HG03045 (cell line): ENCODE results near the gene CHAF1A.
A peak's percentile ranks its signal among the peaks of the same experiment; 100 is the strongest.

Source experiments
- ATAC-seq: cut with Tn5 transposase; IDR thresholded peaks from one replicate; pipeline ENCODE4 v1.9.1; 2021; ENCODE audit warnings: mild to moderate bottlenecking, moderate library complexity; ENCODE audit not compliant: unreplicated experiment

Gene CHAF1A

DNA sequence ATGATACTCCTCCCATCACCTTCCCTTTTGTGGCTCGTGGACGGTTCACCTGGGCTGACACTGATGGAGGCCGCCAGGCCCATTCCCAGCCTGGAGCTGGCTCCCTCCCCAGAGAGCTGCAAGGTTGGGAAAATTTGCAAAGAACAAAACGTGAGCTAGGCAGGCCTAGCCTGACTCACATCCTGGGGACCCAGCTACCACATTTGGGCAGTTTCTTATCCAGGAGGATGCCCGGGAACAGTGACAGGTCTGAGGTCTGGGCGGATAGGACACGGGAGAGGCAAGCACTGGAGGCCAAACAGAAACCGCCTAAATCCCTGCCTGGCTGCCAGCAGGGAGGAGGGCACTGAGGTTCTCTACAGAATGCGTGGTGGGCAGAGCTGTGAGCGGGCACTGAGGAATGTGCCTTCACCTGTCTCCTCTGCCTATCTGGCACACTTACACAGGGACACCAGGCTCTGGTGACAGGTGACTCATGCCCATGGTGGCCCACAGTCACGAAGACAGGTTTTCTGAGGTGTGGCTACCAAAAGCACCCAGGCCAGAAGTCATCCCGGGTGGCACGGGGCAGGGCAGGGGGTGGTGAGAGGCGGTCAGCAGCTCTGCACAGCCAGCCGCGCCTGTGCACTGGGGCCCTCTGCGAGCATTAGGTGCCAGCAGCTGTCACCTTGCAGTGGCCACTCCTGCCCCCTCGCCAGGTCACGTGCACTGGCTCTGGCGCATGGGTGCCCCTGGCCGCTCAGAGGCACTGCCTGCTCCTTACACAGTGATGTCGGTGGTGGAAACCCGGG is 25.3 kb upstream of the CHAF1A start:
- ATAC-seq: no peak

DNA sequence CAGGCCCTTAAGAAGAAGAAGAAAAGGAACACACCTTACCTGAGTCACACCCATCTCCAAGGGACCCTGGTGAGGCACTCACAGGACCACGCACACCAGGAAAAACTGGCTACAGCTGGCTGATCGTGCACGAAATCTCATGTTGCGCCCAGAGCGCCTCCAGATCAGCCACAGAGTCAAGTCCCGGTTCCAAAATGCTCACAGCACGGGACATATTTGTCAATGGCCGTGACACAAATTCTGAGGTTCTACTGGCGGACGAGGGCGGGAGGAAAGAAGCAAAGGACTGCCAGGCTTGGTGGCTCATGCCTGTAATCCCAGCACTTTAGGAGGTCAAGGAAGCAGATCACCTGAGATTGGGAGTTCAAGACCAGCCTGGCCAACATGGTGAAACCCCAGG is 23.6 kb upstream of the CHAF1A start:
- ATAC-seq: no peak

DNA sequence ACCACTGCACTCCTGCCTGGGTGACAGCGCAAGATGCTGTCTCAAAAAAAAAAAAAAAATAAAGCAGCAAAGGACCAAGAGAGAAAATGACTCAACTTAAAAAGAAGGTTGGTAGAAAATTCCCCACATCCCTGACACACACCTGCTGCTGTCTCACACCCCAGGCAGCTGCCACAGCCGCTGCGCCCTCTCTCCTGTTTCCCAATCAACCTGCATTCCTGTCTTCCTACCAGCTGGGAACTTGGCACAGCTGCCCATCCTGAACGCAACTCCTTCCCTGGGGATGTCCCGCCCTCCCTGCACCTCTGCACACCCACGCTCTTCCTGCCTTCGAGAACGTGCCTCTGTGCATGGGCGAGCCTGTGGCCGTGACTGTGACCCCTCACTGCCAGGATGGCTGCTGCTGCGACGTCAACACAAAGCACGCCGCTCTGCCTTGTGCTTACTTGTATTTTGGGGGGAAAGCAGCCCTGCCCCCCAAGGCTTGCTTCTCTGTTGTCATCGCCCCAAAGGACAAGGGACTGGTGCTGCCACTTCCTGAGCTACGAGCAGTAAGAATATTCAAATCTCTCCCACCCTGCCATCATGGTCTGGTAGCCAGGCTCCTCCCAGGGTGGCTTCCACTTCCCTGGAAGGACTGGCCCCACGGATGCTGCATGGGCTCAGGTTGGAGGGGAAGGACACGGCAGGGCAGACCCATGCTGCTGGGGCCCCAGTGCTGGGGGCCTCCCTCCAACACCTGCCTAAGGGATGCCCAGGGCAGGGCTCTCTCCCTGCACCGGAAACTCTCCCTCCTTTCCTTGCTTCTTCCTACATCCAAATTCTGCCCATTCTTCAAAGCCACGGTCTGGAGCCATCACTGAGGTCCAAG is 22.8 kb upstream of the CHAF1A start:
- ATAC-seq: no peak

DNA sequence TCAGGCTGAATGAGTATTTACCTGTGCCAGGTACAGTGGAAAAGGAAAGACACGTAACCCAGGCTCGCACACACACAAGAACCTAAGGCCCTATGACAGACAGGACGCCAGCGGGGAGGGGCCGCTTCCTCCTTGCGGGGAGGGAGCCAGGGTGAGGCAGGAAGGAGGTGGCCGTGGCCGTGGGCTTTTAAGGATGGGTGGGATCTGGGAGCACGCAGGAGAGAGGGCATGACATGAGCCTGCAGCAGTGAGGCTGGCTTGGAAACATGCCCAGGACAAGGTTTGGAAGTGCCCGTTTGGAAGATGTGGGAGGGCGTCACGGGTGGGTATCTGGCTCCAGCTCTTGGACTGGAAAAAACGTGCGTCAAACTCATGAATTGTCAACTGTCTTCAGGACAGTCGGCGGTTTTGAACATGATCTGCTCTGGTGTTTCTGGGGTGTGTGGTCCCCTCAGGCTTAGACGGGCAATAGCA is 22.1 kb upstream of the CHAF1A start:
- ATAC-seq: no peak

DNA sequence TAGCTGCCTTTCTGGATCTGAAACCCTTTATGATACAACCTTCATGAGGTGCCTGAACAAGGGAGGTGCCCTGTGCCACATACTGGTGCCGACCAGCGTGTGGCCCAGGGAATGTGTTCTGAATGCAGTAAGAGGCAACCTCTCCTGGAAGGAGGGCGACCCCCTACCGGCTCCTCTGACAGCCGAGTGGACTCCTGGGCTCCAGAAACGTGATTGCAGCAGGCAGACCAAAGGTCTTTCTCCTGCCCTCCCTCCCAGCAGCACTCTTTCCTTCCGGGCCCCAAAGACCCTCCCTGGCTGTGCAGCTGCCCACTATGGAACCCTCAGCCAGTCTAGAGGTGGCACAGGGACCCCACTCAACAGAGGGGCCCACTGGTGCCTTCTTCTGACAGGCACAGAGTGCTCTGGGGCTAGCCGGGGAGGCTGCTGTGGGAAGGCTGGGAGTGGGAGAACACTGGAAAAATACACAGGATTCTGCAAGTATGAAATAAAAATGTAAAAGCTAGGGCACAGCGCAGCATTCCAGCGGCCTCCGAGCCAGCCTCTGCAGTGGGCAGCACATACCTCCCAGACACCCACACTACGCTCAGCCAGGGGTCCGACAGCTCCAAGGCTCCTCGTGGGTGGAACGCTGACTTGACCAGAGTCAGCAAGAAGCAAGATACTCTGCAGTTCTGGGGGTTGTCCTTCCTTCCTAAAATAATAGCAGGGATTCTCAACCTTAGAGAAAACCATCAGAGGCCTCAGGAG is 17.0 kb upstream of the CHAF1A start:
- no peak for ATAC-seq

DNA sequence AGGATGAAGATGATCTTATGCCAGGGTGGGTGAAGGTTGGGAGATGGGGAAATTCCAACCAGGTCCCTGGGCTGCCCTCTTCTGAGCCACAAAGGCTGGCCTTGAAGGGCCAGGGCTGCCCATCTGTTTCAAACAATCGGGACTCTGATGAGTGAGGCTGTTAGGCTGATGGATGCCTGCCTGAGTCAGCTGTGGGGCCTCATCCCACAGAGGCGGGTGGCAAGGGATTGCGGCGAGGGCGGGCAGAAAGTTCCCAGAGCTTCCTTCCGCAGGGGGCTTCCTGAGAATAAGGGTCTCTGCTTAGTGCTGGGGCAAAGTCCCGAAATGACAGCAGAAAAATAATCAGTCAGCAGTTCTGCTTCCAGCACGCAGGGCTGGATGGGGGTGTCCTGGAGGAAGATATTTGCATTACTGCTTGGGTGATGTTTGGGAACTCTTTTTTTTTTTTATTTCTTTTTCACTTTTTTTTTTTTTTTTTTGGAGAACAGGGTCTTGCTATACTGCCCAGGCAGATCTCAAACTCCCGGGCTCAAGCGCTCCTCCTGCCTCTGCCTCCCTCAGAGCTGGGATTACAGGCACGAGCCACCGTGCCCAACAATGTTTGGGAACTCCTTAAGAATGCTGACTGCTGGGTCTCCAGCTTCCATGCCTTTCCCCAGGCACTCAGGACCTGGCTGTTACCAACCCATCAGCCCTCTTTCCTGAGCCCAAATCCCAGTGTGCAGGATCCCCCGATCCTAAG is 16.2 kb upstream of the CHAF1A start:
- ATAC-seq: no peak

DNA sequence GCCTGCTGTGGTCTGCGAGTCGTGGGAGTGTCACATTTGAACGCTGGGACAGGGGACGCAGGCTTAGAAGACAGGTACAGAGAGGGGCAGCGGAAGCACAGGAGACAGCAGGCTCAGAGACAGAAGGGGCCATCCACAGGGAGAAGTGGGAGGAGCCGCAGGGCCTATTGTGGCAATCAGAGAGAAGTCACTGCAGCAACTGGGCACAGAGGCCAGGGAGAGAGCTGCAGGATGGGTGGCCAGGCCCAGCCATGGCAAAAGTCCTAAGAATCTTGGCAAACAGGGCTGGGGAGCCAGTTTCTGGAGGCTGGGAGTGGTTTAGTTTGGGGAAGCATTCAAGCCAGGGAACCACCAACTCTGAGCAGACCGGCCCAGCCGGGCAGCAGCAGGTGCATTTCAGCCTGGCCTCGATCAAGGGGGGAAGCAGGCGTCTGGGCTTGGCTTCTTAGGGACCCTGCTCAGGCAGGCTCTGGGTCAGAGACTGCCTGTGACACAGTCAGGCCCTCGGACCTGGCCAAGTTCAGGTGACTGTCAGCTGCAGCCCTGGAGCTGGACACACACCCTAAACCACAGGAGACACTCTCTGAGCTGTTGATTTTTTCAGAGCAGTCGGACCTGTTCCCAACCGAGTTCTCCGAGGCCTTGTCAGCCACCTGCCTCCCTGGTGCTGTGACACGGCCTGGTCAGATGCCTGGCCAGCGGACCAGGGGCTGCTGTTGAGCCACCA is 13.9 kb upstream of the CHAF1A start:
- ATAC-seq: no peak

DNA sequence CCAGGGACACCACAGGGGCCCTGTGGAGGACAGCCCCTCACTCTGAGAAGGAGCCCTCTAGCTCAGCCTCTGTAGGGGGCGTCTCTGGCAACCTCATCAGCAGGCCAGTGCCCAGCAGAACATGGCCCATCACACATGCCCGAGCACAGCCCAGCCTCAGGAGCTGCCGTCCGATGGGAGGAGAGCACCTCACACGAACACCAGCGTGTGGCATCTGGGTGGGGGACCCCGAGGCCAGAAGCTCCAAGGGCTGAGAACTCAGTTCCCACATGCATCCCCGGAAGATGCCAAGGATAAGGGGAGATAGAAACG is 13.4 kb upstream of the CHAF1A start:
- ATAC-seq: no peak

DNA sequence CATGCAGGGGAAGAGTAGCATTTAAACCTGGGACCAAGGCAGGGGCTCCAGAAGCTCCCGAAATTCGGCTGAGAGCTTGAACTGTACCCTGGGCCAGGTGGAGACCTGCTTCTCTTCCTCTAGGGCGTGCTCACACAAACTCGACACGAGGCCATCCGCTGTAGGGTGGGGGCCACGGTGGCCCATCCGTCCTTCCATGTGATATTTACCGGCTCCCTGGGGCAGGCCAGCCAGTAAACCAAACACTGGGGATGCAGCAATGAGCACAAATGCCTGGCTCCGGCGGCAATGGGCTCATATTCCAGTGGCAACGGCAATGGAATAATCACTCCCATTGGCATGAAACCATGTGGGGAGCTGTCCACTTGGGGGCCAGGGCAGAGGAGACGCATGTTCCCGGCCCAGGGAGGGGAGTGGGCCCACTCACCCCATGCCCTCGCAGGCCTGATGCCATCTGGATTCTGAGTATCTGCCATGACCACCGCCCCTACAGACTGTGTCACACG is 12.9 kb upstream of the CHAF1A start:
- no peak for ATAC-seq

DNA sequence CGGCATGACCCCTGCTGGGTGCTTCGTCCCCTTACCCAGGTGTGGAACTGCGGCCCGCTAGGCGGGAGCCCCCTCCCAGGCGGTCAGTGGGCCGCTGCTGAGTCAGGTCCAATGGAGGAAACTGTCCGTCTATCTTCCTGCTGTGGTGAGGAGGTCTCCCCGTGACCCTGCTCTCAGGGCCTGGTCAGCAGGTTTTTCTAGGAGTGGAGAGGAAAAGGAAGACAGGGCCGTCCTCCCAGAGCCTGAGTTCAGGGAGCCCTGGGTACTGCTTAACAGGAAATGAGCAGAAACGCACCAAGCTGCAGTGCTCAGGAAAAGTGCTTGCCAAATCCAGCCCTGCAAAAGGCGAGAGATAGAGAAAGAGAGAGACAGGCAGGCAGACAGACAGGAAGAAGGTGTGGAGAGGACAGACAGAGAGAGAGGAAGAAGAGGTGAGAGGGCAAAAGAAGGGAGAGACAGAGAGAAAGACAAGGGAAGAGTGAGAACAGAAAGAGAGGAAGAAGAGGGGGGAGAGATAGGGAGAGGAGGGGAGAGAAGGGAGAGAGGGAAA is 12.3 kb upstream of the CHAF1A start:
- ATAC-seq: no peak

DNA sequence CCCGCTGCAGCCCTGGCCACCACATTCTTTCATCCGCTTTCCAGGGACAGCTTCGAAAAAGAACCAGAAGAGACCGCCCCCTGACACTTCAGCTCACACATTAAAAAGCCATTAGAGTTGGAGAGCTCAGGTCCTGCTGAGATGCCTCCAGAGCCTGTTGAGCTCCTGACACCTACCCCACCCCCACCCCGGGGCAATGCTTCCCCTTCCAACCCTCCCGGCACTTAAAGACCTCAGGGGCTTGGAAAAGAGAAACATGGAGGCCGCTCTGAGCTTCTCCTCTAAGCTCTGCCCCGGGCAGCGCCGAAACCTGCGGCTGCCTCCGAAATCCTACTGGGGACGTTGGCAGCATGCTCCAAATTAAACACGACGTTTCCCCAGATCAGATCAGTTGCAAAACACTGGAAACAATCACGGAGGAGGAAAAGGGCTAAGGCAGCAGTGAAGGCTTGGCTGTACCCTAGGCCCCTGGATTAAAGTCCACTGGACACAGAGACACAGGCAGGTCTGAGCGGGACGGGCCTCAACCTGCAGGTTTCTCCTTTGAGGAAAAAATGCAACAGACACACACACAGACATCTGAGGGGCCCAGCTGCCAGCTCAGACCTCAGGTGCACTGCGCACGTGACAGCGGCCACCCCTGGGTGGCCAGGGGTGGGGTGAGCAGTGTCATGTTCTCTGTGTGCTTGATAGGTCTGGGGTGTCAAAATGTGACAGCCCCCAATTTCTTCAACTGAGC is 11.7 kb upstream of the CHAF1A start:
- no peak for ATAC-seq

DNA sequence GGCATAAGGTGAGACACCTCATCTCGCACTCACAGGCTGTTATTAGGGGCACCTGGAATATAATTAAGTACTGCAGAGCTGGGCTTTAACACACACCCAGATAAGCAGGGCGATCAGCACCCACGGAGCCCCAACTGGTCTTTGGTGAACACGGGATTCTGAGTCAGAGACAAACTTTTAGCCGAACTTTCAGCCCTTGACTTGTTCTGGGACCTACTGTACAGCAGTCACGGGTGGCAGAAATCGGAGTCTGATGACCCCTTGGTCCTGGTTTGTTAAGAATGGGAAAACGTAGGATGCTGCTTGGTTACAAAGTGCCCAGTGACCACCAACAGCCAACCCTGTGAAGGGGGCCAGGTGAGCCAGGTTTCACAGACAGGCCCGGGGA is 11.1 kb upstream of the CHAF1A start:
- ATAC-seq: no peak

DNA sequence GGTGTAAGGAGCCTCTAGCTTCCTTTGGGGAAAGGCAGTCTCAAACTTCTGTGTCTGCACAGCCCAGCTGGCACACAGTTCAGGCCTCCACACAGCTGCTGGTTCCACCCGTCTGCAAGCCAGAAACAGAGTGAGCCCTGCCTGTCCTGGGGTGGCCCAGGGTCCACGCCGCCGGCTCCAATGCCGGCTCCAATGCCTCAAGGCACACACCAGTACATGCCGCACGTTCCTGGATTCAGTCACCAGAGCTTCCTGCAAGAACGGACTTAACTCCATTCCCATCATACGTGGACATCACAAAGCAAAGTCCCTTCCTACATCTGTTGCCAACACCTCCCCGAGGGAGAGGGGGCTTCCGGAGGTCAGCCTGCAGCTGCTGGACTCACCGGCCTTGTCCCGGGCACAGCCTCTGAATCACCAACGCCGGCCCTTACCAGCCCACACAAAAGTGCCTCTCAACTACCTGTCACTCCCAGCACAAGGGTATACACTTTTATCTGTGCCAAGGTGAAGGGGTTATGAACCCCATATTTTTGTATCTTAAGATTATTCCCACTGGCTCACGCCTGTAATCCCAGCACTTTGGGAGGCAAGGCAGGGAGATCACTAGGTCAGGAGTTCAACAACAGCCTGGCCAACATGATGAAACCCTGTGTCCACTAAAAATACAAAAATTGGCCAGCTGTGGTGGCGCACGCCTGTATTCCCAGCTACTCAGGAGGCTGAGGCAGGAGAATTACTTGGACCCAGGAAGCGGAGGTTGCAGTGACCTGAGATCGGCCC is 10.5 kb upstream of the CHAF1A start:
- ATAC-seq: no peak

DNA sequence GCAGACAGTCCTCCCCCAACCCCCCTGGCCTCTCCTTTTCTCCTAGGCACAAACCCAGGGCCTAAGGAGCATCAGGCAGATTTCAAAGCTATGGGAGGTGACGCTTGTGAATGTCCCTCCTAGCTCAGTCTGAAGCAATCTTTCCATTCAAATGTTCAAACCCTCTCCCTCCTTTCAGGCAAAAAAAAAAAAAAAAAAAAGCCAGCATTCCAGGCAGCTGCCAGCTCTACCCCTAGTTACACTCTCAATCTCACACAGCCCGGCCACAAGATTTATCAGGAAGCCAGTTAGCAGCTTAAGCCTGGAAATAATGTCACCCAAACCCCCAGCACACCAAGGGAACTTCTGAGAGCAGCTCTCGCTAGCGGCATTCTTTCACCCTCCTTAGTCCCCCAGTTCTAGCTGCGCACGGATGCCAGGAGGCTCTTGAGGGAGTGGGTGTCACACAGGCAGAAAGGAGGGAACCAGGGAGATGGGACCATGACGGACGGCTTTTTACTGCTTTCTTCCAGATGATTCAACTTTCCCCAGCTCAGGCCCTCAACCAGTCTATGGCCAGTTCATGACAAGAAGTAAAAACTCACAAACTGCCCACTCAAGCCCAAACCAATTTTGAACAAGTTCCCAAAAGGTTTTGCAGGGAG is 8.4 kb upstream of the CHAF1A start:
- ATAC-seq: no peak

DNA sequence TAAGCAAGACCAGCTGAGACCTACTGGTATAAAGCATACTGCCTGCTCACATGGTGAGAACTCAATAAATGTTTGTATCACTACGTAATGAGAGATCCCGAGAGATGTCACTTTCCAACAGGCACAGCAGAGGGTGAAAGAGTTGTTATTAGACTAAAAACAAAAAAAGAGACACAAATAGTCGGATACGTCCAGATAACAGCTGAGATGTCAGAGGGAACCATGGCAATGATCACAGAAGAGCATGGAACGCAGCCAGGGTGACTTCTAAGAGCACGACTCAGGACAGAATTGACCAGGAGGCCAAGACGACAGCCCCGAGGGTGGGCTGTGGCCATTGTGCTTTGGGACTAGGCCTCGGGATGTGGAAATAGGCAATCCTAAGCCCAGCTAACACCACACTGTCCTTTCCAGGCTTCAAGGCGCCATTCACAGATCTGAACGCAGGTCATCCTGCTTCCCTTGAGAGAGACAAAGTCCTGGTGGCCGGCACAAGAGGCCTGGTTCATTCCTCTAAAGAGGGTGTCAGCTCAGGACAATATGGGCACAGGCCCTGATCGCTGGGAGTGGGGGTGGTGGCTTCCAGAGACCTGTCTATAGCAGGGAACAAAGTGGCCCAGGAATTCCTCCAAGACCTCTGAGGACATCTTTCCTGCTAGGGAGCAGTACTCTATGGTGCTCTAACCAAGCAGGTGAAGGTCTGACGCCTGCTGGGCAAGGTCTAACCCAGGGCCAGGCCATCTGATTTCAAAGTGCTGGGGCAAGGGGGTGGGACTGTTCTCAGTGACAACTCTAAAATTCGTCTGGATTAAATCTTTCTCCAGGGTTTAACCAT is 5.3 kb upstream of the CHAF1A start:
- no peak for ATAC-seq

DNA sequence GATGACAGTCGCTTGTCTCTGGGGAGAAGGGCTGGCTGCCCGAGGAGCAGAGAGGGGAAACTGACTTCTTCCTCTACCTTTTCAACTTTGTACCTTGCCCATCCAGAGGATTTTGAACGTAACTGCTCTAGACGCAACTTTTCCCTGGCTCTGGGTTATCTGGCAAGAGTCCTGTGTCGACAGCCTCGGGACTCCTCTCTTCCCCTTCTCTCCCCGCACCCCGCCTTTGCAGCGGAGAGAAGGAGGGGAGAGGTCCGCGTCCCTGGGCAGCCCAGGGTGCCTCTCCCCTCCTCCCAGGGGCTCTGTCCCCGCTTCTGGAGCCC is 2.7 kb upstream of the CHAF1A start:
- ATAC-seq: peak; percentile 9
